Non-pigmented ciliary epithelial cell (primary cell): Measurements from ENCODE around the gene GAS5.

Experiments used
- DNase-seq: peaks from one replicate; pipeline ENCODE4 v3.0.0-alpha.2; 2010; ENCODE audit warnings: low read depth

The GAS5 gene

DNA sequence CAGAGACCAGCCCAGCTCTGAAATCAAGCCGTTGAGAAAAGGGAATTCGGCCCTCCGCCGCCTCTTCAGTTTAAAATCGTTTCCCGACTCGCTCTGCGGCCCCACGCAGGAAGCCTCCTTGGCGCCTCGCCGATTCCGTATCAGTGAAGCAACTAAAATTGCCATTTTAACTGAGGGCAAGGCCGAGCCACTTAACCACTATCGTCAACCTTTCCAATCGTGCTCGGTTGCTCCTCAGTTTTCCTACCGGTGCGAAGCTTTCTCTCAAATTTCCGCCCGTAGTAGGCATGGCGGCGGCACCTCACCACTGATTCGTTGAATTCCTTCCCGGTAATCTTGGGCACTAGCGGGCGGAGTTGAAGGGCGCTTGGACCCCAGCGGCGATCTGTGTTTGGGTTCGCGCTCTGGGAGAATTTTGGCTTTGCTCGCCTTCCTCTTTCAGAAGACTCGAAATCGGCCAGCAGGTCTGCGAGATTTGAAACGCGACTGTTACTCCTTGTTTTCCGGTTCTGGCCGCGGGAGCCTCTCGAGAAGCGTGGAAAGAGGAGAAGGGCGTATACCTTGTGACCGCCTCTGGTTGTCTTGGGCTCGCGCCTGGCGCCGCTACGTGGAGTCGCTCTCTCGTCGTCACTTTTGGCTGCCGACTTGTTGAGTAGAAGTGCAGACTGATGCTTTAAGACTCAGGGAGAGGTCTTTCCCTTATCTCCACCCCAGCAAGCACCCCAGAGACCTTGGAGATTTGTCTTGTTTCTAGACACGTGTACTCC is 43.3 kb downstream of the GAS5 start, which contains the start of the genes CENPL and DARS2:
Gene CENPL, minus strand, starts transcription at position 569 of the 767 bp plus-strand sequence. CDS start 13,584 bp downstream, outside the sequence.
Gene DARS2, plus strand, starts transcription at position 359 of the 767 bp plus-strand sequence. CDS start 557 bp downstream, outside the sequence.
- peak; percentile 93 for DNase-seq

DNA sequence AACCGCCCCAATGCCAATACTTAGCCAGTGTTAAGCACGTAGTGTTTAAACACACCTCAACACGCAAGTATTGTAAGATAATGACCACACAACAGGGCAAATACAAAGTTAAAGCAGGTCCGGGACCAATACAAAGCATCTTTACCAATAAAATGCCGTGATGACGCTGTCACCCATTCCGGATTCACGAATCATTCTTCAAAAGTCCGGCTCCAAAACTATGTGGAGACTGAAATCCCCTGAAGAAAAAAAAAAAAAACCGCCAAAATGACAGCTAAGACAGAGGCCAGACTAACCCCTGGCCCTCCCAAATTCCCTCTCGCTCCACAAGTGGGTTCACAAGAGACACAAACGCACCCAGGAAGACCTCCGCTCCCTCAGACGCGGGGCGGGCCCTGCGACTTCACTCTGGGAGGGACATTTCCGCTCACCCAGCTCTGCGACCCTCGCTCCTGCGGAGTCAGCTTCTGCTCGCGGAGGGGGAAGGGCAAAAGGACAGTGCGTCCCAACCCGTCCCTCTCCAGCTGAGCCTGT is 43.9 kb downstream of the GAS5 start:
- no peak for DNase-seq

DNA sequence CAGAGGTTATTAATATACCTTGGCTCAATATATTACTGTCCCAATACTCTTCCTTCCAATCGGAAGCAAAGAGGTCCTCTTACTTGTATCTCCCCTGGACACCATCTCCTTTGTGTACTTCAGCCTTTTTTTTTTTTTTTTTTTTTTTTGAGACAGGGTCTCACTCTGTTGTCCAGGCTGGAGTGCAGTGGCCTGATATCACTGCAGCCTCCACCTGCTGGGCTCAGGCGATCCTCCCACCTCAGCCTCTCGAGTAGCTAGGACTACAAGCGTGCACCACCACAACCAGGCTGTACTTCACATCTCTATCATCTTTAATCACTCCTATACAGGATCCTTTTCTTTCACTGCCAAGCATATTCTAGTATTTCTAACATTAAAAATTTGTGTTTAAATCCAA is 46.1 kb downstream of the GAS5 start:
- DNase-seq: no peak

DNA sequence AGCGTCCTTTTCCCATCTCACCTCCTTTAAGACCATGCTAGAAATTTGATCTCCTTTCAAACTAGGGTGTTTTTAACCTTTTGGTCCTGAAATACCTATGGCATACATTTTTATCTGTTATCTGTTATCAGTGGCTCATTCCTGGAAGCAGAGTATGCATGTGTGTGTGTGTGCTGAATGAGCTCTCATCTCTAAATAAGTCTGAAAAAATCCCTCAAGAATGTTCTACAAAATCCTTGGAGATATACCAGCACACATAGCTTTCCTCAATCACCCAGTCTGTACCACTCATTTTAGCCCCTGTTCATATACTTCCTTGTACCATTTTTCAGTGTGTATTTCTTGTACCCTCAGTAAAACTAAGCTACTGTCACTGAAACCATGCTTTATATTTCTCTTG is 49.3 kb downstream of the GAS5 start:
- no peak for DNase-seq
